ENCODE data around the gene BNC1.

Gene BNC1

DNA sequence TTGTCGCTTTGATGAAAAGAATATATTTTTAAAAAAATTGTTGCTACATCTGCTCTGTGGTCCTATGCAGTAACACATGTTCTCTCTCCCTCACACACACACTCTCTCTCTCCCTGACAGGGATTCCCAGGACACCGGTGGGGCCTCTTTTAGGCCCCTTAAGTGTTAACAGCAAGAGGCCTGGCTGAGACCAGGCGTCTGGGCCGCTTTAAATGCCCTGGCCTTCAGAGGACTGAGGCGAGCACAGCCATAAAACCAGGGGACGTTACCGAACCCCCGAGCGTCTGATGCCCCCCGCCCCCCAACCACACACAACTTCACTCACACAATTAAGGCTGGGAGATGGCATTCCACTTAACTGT is 1.7 kb downstream of the BNC1 start:
- DNase-seq (ENCODE audit: low read depth in 2 of 2): peak; percentile 42 to 66
- no peak for TF ChIP-seq CTCF (IDR thresholded peaks at IDR 0.05; ENCODE audit: low read depth, low read length)
- H3K4me3 ChIP-seq (replicated peaks in 1 of 2; ENCODE audit: low read depth in 2 of 2, low read length in 2 of 2): peak overlapping the region; percentile 62 to 66

DNA sequence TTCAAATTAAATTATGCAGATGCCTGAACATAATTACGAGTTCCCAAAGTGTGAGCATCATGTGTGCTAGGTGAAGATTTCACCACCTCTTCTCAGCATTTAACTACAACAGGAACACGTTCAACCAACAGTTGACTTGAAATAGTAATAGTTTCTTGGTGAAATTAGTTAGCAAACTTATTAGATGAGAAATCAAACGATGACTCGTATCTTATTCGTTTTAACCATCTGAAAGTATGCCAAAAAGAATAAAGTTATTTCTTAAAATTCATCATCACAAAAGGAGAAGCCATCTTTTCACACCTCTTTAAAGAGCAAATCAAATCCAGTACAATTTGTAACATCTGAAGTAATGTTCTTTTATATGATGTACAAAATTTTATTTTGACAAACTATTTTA is 2.3 kb downstream of the BNC1 start:
- TF ChIP-seq CTCF (IDR thresholded peaks at IDR 0.05; ENCODE audit: low read depth, low read length): no peak
- no peak for DNase-seq (ENCODE audit: low read depth in 2 of 2)
- no peak overlapping the region for H3K4me3 ChIP-seq (replicated peaks in 1 of 2; ENCODE audit: low read depth in 2 of 2, low read length in 2 of 2)

- TF ChIP-seq CTCF (IDR thresholded peaks at IDR 0.05; ENCODE audit: low read depth, low read length): no peak
- no peak overlapping the region for H3K4me3 ChIP-seq (replicated peaks in 1 of 2; ENCODE audit: low read depth in 2 of 2, low read length in 2 of 2)
- DNase-seq (ENCODE audit: low read depth in 2 of 2): peak; percentile 55 to 85
Measured at GRCh38 chr15:83278191-83278590, 6.3 kb downstream of the BNC1 start.

GRCh38 chr15:83276661-83277060 is 7.8 kb downstream of the BNC1 start:
- no peak overlapping the region for H3K4me3 ChIP-seq (replicated peaks in 1 of 2; ENCODE audit: low read depth in 2 of 2, low read length in 2 of 2)
- TF ChIP-seq CTCF (IDR thresholded peaks at IDR 0.05; ENCODE audit: low read depth, low read length): no peak
- no peak for DNase-seq (ENCODE audit: low read depth in 2 of 2)

DNA sequence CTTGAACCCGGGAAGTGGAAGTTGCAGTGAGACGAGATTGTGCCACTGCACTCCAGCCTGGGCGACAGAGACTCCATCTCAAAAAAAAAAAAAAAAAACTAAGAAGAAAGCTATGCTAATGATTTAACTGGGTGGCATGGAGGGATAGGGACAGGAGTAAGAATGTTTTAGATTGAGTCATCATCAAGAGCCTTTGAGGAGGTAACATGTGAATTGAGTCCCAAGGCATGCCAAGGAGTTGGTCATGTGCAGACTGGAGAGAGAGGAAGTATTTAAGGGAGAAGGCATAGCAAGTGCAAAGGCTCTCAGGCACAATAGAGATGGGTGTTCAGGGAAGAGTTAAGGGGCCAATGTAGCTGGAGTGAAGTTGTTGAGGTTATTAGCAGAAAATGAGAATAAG is 9.1 kb downstream of the BNC1 start:
- no peak overlapping the region for H3K4me3 ChIP-seq (replicated peaks in 1 of 2; ENCODE audit: low read depth in 2 of 2, low read length in 2 of 2)
- no peak for DNase-seq (ENCODE audit: low read depth in 2 of 2)
- TF ChIP-seq CTCF (IDR thresholded peaks at IDR 0.05; ENCODE audit: low read depth, low read length): no peak

GRCh38 chr15:83270176-83270575 is 14.3 kb downstream of the BNC1 start:
- DNase-seq (ENCODE audit: low read depth in 2 of 2): no peak
- no peak for TF ChIP-seq CTCF (IDR thresholded peaks at IDR 0.05; ENCODE audit: low read depth, low read length)
- no peak overlapping the region for H3K4me3 ChIP-seq (replicated peaks in 1 of 2; ENCODE audit: low read depth in 2 of 2, low read length in 2 of 2)

- H3K4me3 ChIP-seq (replicated peaks in 1 of 2; ENCODE audit: low read depth in 2 of 2, low read length in 2 of 2): no peak overlapping the region
- no peak for TF ChIP-seq CTCF (IDR thresholded peaks at IDR 0.05; ENCODE audit: low read depth, low read length)
- no peak for DNase-seq (ENCODE audit: low read depth in 2 of 2)
Measured at GRCh38 chr15:83268147-83268546, 16.3 kb downstream of the BNC1 start.

Data from cardiac fibroblast (primary cell).